Endodermal cell (in vitro differentiated cells): Measurements from ENCODE around the gene SESN1. TPM values are rescaled to one million over a fixed set of nuclear protein-coding genes. Genes with fewer than 3 reads are reported as not detected.

Experiments
- DNase-seq: peaks from one replicate; pipeline ENCODE4 v3.0.0-alpha.2; 2017
- H3K27ac ChIP-seq: 2 replicates; pipeline ENCODE4 v1.5.1; 2013; ENCODE audit warnings: mild to moderate bottlenecking, low read depth, low read length, moderate library complexity
- H3K27me3 ChIP-seq: 2 replicates; pipeline ENCODE4 v1.6.1; 2013; ENCODE audit warnings: mild to moderate bottlenecking, low read length, moderate library complexity; ENCODE audit not compliant: insufficient read depth, control insufficient read depth, poor library complexity, severe bottlenecking
- H3K36me3 ChIP-seq: 2 replicates; pipeline ENCODE4 v1.7.0; 2013; ENCODE audit warnings: mild to moderate bottlenecking, low read length, moderate library complexity; ENCODE audit not compliant: control insufficient read depth, insufficient read depth
- H3K4me1 ChIP-seq: one replicate; pipeline ENCODE4 v1.7.0; 2013; ENCODE audit warnings: low read length; ENCODE audit not compliant: control insufficient read depth, insufficient read depth
- H3K4me3 ChIP-seq: 2 replicates; pipeline ENCODE4 v1.5.1; 2013; ENCODE audit warnings: mild to moderate bottlenecking, low read length, moderate library complexity
- H3K9ac ChIP-seq: 2 replicates; pipeline ENCODE4 v1.6.1; 2013; ENCODE audit warnings: mild to moderate bottlenecking, low read length, moderate library complexity; ENCODE audit not compliant: poor library complexity, severe bottlenecking; ENCODE audit errors: extremely low read depth
- H3K9me3 ChIP-seq: 2 replicates; pipeline ENCODE4 v1.6.1; 2013; ENCODE audit warnings: mild to moderate bottlenecking, low read length, moderate library complexity; ENCODE audit not compliant: control insufficient read depth
- H3K27ac Mint-ChIP-seq: 2 replicates; pipeline ENCODE4 v1.8.0; 2020; ENCODE audit warnings: mixed read lengths
- H3K27me3 Mint-ChIP-seq: 2 replicates; pipeline ENCODE4 v1.8.0; 2021; ENCODE audit warnings: mild to moderate bottlenecking, mixed read lengths; ENCODE audit not compliant: insufficient read depth
- H3K36me3 Mint-ChIP-seq: 2 replicates; pipeline ENCODE4 v1.8.0; 2020; ENCODE audit warnings: low read depth, mixed read lengths
- H3K4me1 Mint-ChIP-seq: 2 replicates; pipeline ENCODE4 v1.8.0; 2020; ENCODE audit warnings: mixed read lengths
- H3K4me3 Mint-ChIP-seq: 2 replicates; pipeline ENCODE4 v1.8.0; 2020; ENCODE audit warnings: mild to moderate bottlenecking, moderate library complexity, mixed read lengths
- H3K9me3 Mint-ChIP-seq: 2 replicates; pipeline ENCODE4 v1.8.0; 2020; ENCODE audit warnings: mild to moderate bottlenecking, mixed read lengths
- WGBS, 2 experiments: methylation state at CpG; one replicate each; pipeline versions ENCODE4 v1.1.5 to v1.1.7; 2013; ENCODE audit warnings: missing lambda C conversion rate in 2 of 2, mixed read lengths in 1 of 2; ENCODE audit not compliant: insufficient coverage in 1 of 2, insufficient read length in 1 of 2; 5-methylcytosine and 5-hydroxymethylcytosine counted together
- total RNA-seq, 2 donors: library from RNA; stranded (reverse); fragmentation: NEBNext Ultra II Directional in 1 of 2; extraction: Animal tissue kit (Norgen Biotek cat#: 25700) in 1 of 2; gene quantifications; 2 replicates in 1 of 2; 3 replicates in 1 of 2; pipeline ENCODE4 v1.2.1, GENCODE V29; 2021
- TF ChIP-seq, protein P1 (sequence below): fragments of 200-600 bp; sonication (generic); conservative IDR thresholded peaks from 2 replicates; pipeline ENCODE4 v1.5.0; 2021; ENCODE audit warnings: antibody characterized with exemption, mild to moderate bottlenecking

SESN1 gene
- total RNA-seq, 2 donors from 2014 or later = 7.5 to 13.1 TPM

GRCh38 chr6:109031416-109031815 is 63.2 kb downstream of the SESN1 start:
- 71% methylated on average over 1 of the region's 1 CpG; no CpG with 5 or more reads in 1 of the 2 experiments for WGBS, 2 experiments
- Histone ChIP-seq H3K27ac (no peak overlapping the region), H3K9ac (no peak overlapping the region), H3K27me3 (no peaks in the 10 kb centered on the region), H3K4me1 (no peaks in the 10 kb centered on the region), H3K4me3 (no peak overlapping the region), H3K36me3 (no peaks in the 10 kb centered on the region), H3K9me3 (no peaks in the 10 kb centered on the region)
- no peaks in the 10 kb centered on the region for H3K36me3 Mint-ChIP-seq
- no peak for DNase-seq
- no peaks in the 10 kb centered on the region for H3K4me1 Mint-ChIP-seq
- no peak overlapping the region for H3K4me3 Mint-ChIP-seq
- H3K27me3 Mint-ChIP-seq = no peaks in the 10 kb centered on the region
- TF ChIP-seq, protein P1, sequence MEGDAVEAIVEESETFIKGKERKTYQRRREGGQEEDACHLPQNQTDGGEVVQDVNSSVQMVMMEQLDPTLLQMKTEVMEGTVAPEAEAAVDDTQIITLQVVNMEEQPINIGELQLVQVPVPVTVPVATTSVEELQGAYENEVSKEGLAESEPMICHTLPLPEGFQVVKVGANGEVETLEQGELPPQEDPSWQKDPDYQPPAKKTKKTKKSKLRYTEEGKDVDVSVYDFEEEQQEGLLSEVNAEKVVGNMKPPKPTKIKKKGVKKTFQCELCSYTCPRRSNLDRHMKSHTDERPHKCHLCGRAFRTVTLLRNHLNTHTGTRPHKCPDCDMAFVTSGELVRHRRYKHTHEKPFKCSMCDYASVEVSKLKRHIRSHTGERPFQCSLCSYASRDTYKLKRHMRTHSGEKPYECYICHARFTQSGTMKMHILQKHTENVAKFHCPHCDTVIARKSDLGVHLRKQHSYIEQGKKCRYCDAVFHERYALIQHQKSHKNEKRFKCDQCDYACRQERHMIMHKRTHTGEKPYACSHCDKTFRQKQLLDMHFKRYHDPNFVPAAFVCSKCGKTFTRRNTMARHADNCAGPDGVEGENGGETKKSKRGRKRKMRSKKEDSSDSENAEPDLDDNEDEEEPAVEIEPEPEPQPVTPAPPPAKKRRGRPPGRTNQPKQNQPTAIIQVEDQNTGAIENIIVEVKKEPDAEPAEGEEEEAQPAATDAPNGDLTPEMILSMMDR = no peak
- H3K9me3 Mint-ChIP-seq = peaks cover 2% of the 10 kb centered on the region
- no peak overlapping the region for H3K27ac Mint-ChIP-seq

GRCh38 chr6:109029313-109029712 is 65.3 kb downstream of the SESN1 start:
- WGBS, 2 experiments = 94 to 100% methylated on average over 1 of the region's 1 CpG
- no peaks in the 10 kb centered on the region for H3K9me3 ChIP-seq
- H3K4me1 ChIP-seq = no peaks in the 10 kb centered on the region
- H3K36me3 ChIP-seq = no peaks in the 10 kb centered on the region
- Mint-ChIP-seq H3K36me3 (no peaks in the 10 kb centered on the region), H3K27ac (no peak overlapping the region), H3K4me3 (no peak overlapping the region), H3K27me3 (no peaks in the 10 kb centered on the region), H3K4me1 (no peaks in the 10 kb centered on the region), H3K9me3 (peaks cover 2% of the 10 kb centered on the region)
- H3K27me3 ChIP-seq = no peaks in the 10 kb centered on the region
- no peak for DNase-seq
- TF ChIP-seq, protein P1 = no peak
- no peak overlapping the region for H3K4me3 ChIP-seq
- no peak overlapping the region for H3K27ac ChIP-seq
- no peak overlapping the region for H3K9ac ChIP-seq

GRCh38 chr6:109028439-109028838 is 66.2 kb downstream of the SESN1 start:
- no peaks in the 10 kb centered on the region for H3K4me1 Mint-ChIP-seq
- H3K27me3 Mint-ChIP-seq = no peaks in the 10 kb centered on the region
- no peak overlapping the region for H3K27ac ChIP-seq
- H3K4me3 Mint-ChIP-seq = no peak overlapping the region
- TF ChIP-seq, protein P1 = no peak
- no peak overlapping the region for H3K4me3 ChIP-seq
- H3K36me3 ChIP-seq = no peaks in the 10 kb centered on the region
- WGBS, 2 experiments = 89% methylated on average over 3 of the region's 3 CpGs; no CpG with 5 or more reads in 1 of the 2 experiments
- no peaks in the 10 kb centered on the region for H3K27me3 ChIP-seq
- H3K4me1 ChIP-seq = no peaks in the 10 kb centered on the region
- no peak overlapping the region for H3K9ac ChIP-seq
- H3K9me3 Mint-ChIP-seq = peaks cover 2% of the 10 kb centered on the region
- no peaks in the 10 kb centered on the region for H3K36me3 Mint-ChIP-seq
- H3K27ac Mint-ChIP-seq = no peak overlapping the region
- no peaks in the 10 kb centered on the region for H3K9me3 ChIP-seq
- no peak for DNase-seq
